Neural progenitor cell (in vitro differentiated cells): ENCODE measurements around the gene TTC8. TPM values are rescaled to one million over a fixed set of nuclear protein-coding genes. Genes with fewer than 3 reads are reported as not detected.
"Not testable (repeated sequence)": the region's sequence is repeated elsewhere in the genome, so short reads cannot be mapped to it uniquely, and the experiment has no call there.

Experiments used
- DNase-seq: peaks from one replicate; pipeline ENCODE4 v3.0.0-alpha.2; 2016; ENCODE audit warnings: low spot score
- H2AFZ ChIP-seq: fragments of 200-600 bp; sonication (generic); replicated peaks from 2 replicates; pipeline ENCODE4 v1.6.1; 2016; ENCODE audit warnings: antibody characterized with exemption
- H3F3A ChIP-seq: fragments of 200-600 bp; sonication (generic); 2 replicates; pipeline ENCODE4 v1.6.1; 2016; ENCODE audit warnings: antibody characterized with exemption, low read depth
- H3K27ac ChIP-seq: fragments of 200-600 bp; sonication (generic); 2 replicates; pipeline ENCODE4 v1.5.1; 2016; ENCODE audit warnings: mild to moderate bottlenecking
- H3K27me3 ChIP-seq: fragments of 200-600 bp; sonication (generic); 2 replicates; pipeline ENCODE4 v1.6.1; 2016; ENCODE audit warnings: mild to moderate bottlenecking, moderate library complexity
- H3K36me3 ChIP-seq: fragments of 200-600 bp; sonication (generic); 2 replicates; pipeline ENCODE4 v1.5.1; 2016
- H3K4me1 ChIP-seq: fragments of 200-600 bp; sonication (generic); 2 replicates; pipeline ENCODE4 v1.6.1; 2016; ENCODE audit warnings: mixed run types
- H3K4me2 ChIP-seq: fragments of 200-600 bp; sonication (generic); 2 replicates; pipeline ENCODE4 v1.6.1; 2016
- H3K4me3 ChIP-seq: fragments of 200-600 bp; sonication (generic); 2 replicates; pipeline ENCODE4 v1.5.1; 2016
- H3K79me2 ChIP-seq: fragments of 200-600 bp; sonication (generic); 2 replicates; pipeline ENCODE4 v1.6.1; 2016; ENCODE audit warnings: low read depth
- H3K9ac ChIP-seq: fragments of 200-600 bp; sonication (generic); 2 replicates; pipeline ENCODE4 v1.6.1; 2016
- H3K9me3 ChIP-seq: fragments of 200-600 bp; sonication (generic); 2 replicates; pipeline ENCODE4 v1.5.1; 2016; ENCODE audit warnings: low read depth
- H4K20me1 ChIP-seq: fragments of 200-600 bp; sonication (generic); 2 replicates; pipeline ENCODE4 v1.6.1; 2016; ENCODE audit warnings: low read depth
- H3K27ac Mint-ChIP-seq: 3 replicates; pipeline ENCODE4 v1.8.0; 2021; ENCODE audit warnings: mixed read lengths
- H3K27me3 Mint-ChIP-seq: 2 replicates; pipeline ENCODE4 v1.8.0; 2022; ENCODE audit warnings: low read depth, mild to moderate bottlenecking, inconsistent platforms, moderate library complexity, mixed read lengths; ENCODE audit not compliant: insufficient read depth
- H3K36me3 Mint-ChIP-seq: 3 replicates; pipeline ENCODE4 v1.8.0; 2021; ENCODE audit warnings: mixed read lengths
- H3K4me1 Mint-ChIP-seq: 3 replicates; pipeline ENCODE4 v1.8.0; 2021; ENCODE audit warnings: mixed read lengths
- H3K4me3 Mint-ChIP-seq: 3 replicates; pipeline ENCODE4 v1.8.0; 2021; ENCODE audit warnings: mild to moderate bottlenecking, moderate library complexity, mixed read lengths
- H3K9me3 Mint-ChIP-seq: 3 replicates; pipeline ENCODE4 v1.8.0; 2020; ENCODE audit warnings: mixed read lengths
- EZH2 ChIP-seq: fragments of 200-600 bp; sonication (generic); IDR thresholded peaks from 2 replicates; pipeline ENCODE4 v1.6.1; 2017; ENCODE audit warnings: antibody characterized with exemption, mild to moderate bottlenecking, moderate library complexity
- EZH2phosphoT487 ChIP-seq: fragments of 200-600 bp; sonication (generic); IDR thresholded peaks from 2 replicates; pipeline ENCODE4 v1.6.1; 2017; ENCODE audit warnings: antibody characterized with exemption
- total RNA-seq: library from RNA; depleted of rRNA; stranded (reverse); fragments of >200 nt; gene quantifications from 2 replicates; pipeline ENCODE4 v1.2.3, GENCODE V29; 2015; ENCODE audit warnings: low replicate concordance
- TF ChIP-seq, protein P1 (sequence below): fragments of 200-600 bp; sonication (generic); IDR thresholded peaks from 2 replicates; pipeline ENCODE4 v1.5.1; 2017; ENCODE audit warnings: antibody characterized with exemption, mild to moderate bottlenecking

TTC8 gene
- total RNA-seq, 1 donor from 2014 or later = 35.0 TPM

DNA sequence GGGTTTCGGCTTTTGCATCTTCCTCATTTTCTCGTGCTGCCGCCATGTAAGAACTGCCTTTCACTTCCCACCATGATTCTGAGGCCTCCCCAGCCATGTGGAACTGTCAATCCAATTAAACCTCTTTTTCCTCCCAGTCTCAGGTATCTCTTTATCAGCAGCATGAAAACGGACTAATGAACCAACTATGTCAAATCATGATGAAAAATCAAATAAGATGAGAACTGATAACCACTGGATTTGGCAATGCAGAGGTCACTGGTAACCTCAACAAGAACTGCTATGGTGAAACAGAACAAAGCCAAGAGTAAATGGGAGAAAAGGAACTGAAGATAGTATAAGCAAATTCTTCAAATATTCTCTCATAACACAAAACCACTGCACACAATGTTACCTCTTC is 37.7 kb upstream of the TTC8 start:
- peaks cover 49% of the 10 kb centered on the region for H3K27me3 ChIP-seq
- no peak overlapping the region for H2AFZ ChIP-seq
- H3K27ac Mint-ChIP-seq = no peak overlapping the region
- no peaks in the 10 kb centered on the region for H3K36me3 ChIP-seq
- no peak for DNase-seq
- no peaks in the 10 kb centered on the region for H3K79me2 ChIP-seq
- no peak overlapping the region for H3K4me2 ChIP-seq
- TF ChIP-seq, protein P1, sequence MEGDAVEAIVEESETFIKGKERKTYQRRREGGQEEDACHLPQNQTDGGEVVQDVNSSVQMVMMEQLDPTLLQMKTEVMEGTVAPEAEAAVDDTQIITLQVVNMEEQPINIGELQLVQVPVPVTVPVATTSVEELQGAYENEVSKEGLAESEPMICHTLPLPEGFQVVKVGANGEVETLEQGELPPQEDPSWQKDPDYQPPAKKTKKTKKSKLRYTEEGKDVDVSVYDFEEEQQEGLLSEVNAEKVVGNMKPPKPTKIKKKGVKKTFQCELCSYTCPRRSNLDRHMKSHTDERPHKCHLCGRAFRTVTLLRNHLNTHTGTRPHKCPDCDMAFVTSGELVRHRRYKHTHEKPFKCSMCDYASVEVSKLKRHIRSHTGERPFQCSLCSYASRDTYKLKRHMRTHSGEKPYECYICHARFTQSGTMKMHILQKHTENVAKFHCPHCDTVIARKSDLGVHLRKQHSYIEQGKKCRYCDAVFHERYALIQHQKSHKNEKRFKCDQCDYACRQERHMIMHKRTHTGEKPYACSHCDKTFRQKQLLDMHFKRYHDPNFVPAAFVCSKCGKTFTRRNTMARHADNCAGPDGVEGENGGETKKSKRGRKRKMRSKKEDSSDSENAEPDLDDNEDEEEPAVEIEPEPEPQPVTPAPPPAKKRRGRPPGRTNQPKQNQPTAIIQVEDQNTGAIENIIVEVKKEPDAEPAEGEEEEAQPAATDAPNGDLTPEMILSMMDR = no peak
- no peaks in the 10 kb centered on the region for H3F3A ChIP-seq
- H4K20me1 ChIP-seq = peaks cover 8% of the 10 kb centered on the region
- no peak overlapping the region for H3K9ac ChIP-seq
- peaks cover 5% of the 10 kb centered on the region for H3K36me3 Mint-ChIP-seq
- H3K4me1 Mint-ChIP-seq = peaks cover under 1% of the 10 kb centered on the region
- peaks cover 17% of the 10 kb centered on the region for H3K9me3 Mint-ChIP-seq
- H3K27me3 Mint-ChIP-seq = peaks cover 9% of the 10 kb centered on the region
- no peak overlapping the region for H3K4me3 ChIP-seq
- H3K4me1 ChIP-seq = no peaks in the 10 kb centered on the region
- H3K4me3 Mint-ChIP-seq = no peak overlapping the region
- H3K27ac ChIP-seq = no peak overlapping the region
- peaks cover 8% of the 10 kb centered on the region for H3K9me3 ChIP-seq

DNA sequence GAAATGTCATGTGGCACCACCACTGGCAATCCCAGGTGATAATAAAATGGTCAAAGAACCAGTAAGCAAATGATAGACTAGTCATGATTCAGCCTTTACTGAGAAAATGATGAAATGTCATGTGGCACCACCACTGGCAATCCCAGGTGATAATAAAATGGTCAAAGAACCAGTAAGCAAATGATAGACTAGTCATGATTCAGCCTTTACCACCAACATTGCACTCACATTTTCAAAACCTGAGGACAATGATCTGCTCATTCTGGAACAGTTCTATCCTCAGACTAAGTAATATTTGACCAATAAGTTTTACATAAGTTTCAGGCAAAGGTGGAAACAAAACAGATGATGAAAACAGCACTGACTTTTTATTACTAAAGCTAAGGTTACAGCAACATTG is 34.9 kb upstream of the TTC8 start:
- not testable (repeated sequence) for H3K36me3 Mint-ChIP-seq, H3K4me3 Mint-ChIP-seq, H4K20me1 ChIP-seq, H3K79me2 ChIP-seq, H3K9me3 ChIP-seq, DNase-seq, H3K36me3 ChIP-seq, H3K27ac ChIP-seq, H3K4me2 ChIP-seq, H3F3A ChIP-seq, H2AFZ ChIP-seq, H3K4me1 Mint-ChIP-seq, H3K4me3 ChIP-seq, H3K4me1 ChIP-seq, H3K27ac Mint-ChIP-seq, H3K9me3 Mint-ChIP-seq, H3K9ac ChIP-seq
- peaks cover 11% of the 10 kb centered on the region for H3K27me3 Mint-ChIP-seq
- H3K27me3 ChIP-seq = peaks cover 77% of the 10 kb centered on the region

DNA sequence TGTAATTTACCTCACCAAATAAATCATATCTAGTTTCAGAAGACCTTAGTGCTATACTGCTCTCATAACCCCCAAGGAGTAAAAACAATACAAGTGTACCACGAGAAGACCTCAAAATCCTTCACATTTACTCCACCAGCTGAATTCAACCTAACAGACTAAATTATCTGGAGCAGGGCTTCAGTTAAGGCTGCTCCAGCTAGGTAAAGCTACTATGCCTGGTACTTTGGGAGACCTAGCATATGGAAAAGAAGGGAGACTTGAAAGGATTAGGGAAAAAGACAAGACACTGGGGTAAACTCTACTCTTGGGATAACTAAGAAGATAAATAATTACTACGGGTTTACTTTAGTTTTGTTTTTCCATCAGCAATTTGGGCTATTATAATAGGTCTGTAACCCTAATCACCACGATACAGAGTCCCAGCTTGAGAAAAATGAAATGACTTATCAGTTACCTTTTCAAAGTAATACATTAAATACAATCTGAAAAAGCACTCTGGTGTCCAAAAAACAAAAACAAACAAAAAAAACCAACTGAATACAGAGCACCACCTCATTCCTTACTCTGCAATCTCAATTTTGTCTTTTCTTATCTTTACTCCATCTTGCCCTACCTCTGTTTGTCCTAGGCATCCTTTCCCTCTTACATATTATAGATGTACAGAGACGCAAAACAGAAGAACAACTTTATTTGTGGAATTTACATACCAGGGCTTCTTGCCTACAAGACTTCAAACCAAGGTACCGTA is 33.8 kb upstream of the TTC8 start:
- H3K27me3 Mint-ChIP-seq = peaks cover 11% of the 10 kb centered on the region
- no peak overlapping the region for H2AFZ ChIP-seq
- H3K9ac ChIP-seq = no peak overlapping the region
- peaks cover 8% of the 10 kb centered on the region for H3F3A ChIP-seq
- no peak for DNase-seq
- H3K4me1 Mint-ChIP-seq = peaks cover 3% of the 10 kb centered on the region
- H3K4me1 ChIP-seq = no peaks in the 10 kb centered on the region
- H3K27me3 ChIP-seq = peaks cover 79% of the 10 kb centered on the region
- H3K27ac Mint-ChIP-seq = no peak overlapping the region
- H3K79me2 ChIP-seq = no peaks in the 10 kb centered on the region
- H3K4me3 ChIP-seq = no peak overlapping the region
- H3K9me3 Mint-ChIP-seq = no peaks in the 10 kb centered on the region
- H3K4me3 Mint-ChIP-seq = peak overlapping the region; percentile 57
- H3K27ac ChIP-seq = no peak overlapping the region
- no peaks in the 10 kb centered on the region for H3K36me3 ChIP-seq
- H3K4me2 ChIP-seq = no peak overlapping the region
- H3K36me3 Mint-ChIP-seq = no peaks in the 10 kb centered on the region
- no peak for TF ChIP-seq EZH2phosphoT487
- TF ChIP-seq, protein P1 = no peak
- TF ChIP-seq EZH2 = no peak
- no peaks in the 10 kb centered on the region for H3K9me3 ChIP-seq
- H4K20me1 ChIP-seq = peaks cover 8% of the 10 kb centered on the region

DNA sequence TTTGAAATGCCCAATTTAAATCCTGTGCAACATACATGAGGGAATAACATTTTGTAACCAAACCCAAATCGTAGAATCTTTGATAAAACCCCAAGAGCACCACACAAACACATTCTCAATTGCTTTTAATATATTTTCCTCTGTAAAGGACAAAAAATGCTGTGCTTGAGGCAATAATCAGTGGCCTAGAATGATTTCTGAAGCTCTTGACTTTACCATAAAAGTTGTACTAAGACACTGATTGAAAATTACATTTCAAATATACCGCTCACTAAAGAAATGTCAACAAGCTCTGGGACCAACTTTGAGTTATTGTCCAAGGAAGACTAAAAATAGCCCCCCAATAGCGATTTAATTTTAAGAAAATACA is 33.2 kb upstream of the TTC8 start:
- Mint-ChIP-seq H3K9me3 (no peaks in the 10 kb centered on the region), H3K36me3 (no peaks in the 10 kb centered on the region), H3K27me3 (peaks cover 11% of the 10 kb centered on the region), H3K4me1 (peaks cover 3% of the 10 kb centered on the region), H3K4me3 (peak overlapping the region; percentile 86), H3K27ac (no peak overlapping the region)
- H2AFZ ChIP-seq = no peak overlapping the region
- H3K27me3 ChIP-seq = peaks cover 76% of the 10 kb centered on the region
- H3F3A ChIP-seq = peaks cover 8% of the 10 kb centered on the region
- H3K9me3 ChIP-seq = no peaks in the 10 kb centered on the region
- H3K27ac ChIP-seq = no peak overlapping the region
- H3K4me3 ChIP-seq = no peak overlapping the region
- no peaks in the 10 kb centered on the region for H3K4me1 ChIP-seq
- H3K79me2 ChIP-seq = no peaks in the 10 kb centered on the region
- H3K9ac ChIP-seq = no peak overlapping the region
- DNase-seq = no peak
- peaks cover 8% of the 10 kb centered on the region for H4K20me1 ChIP-seq
- no peak overlapping the region for H3K4me2 ChIP-seq
- H3K36me3 ChIP-seq = no peaks in the 10 kb centered on the region
- TF ChIP-seq EZH2 = no peak
- TF ChIP-seq EZH2phosphoT487 = no peak
- TF ChIP-seq, protein P1 = no peak
